Measurements from ENCODE around the gene CNNM1. TPM values are rescaled to one million over a fixed set of nuclear protein-coding genes. Genes with fewer than 3 reads are reported as not detected.

The CNNM1 gene
- total RNA-seq, 4 donors from 2014 or later = 0.88 to 1.7 (median 1.5) TPM; not detected in 1

DNA sequence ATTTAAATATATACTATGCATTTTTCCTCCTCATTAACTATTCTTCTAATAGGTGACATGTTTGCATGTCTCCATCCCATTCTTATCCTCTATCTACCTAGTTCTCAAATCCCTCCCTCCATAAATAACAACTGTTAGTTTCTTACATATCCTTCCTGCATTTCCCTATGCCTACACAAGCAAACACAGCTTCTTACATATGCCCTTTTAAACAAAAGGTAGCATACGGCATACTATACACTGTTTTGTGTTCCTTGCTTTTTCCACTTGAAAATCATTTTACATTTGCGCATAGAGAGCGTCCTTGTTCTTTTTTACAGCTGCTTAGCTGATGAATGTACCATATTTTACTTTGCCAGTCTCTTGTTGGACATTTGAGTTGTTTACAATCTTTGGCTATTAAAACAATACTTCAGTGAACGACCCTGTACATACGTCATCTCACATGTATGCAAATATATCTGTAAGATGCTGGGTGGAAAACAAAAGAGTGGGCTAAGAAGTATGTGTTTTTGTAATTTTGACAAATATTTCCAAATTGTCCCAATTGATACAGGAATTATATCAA is 93.5 kb downstream of the CNNM1 start:
- no peaks in the 10 kb centered on the region for H3K9me3 ChIP-seq
- no peak overlapping the region for H3K4me3 ChIP-seq
- intact Hi-C loops (cut with DNase I; ENCODE audit: low total_unique reads) = no loop called here
- no peaks in the 10 kb centered on the region for H3K4me1 ChIP-seq
- TF ChIP-seq, protein P1, sequence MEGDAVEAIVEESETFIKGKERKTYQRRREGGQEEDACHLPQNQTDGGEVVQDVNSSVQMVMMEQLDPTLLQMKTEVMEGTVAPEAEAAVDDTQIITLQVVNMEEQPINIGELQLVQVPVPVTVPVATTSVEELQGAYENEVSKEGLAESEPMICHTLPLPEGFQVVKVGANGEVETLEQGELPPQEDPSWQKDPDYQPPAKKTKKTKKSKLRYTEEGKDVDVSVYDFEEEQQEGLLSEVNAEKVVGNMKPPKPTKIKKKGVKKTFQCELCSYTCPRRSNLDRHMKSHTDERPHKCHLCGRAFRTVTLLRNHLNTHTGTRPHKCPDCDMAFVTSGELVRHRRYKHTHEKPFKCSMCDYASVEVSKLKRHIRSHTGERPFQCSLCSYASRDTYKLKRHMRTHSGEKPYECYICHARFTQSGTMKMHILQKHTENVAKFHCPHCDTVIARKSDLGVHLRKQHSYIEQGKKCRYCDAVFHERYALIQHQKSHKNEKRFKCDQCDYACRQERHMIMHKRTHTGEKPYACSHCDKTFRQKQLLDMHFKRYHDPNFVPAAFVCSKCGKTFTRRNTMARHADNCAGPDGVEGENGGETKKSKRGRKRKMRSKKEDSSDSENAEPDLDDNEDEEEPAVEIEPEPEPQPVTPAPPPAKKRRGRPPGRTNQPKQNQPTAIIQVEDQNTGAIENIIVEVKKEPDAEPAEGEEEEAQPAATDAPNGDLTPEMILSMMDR (IDR thresholded peaks at IDR 0.05) = no peak
- no peak for TF ChIP-seq POLR2A (IDR thresholded peaks at IDR 0.05)
- H3K27me3 ChIP-seq = no peaks in the 10 kb centered on the region
- no peak for DNase-seq
- no peak overlapping the region for H3K27ac ChIP-seq
- no peaks in the 10 kb centered on the region for H3K36me3 ChIP-seq

DNA sequence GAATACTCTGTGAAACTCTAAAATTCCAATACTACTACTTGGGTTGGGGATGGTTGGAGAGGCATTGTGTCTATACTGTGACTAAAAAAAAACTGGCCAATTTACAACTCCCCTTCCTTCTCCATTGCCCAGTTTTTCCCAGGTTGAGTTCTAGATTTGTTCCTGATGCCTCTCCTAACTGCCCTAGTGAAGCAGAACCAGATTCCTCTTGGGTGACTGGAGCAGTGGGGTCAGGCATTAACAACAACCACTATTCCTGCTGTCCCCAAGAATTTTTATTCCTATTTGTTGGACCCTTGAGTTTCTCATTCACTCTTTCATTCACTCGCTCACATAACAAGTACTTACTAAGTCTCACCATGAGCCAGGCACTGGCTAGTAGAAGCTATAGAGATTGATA is 95.5 kb downstream of the CNNM1 start:
- intact Hi-C loops (cut with DNase I; ENCODE audit: low total_unique reads) = no loop called here
- no peak for TF ChIP-seq POLR2A (IDR thresholded peaks at IDR 0.05)
- TF ChIP-seq, protein P1 (IDR thresholded peaks at IDR 0.05) = no peak
- Histone ChIP-seq H3K27ac (no peak overlapping the region), H3K36me3 (no peaks in the 10 kb centered on the region), H3K27me3 (no peaks in the 10 kb centered on the region), H3K9me3 (no peaks in the 10 kb centered on the region), H3K4me3 (no peak overlapping the region), H3K4me1 (no peaks in the 10 kb centered on the region)
- no peak for DNase-seq

DNA sequence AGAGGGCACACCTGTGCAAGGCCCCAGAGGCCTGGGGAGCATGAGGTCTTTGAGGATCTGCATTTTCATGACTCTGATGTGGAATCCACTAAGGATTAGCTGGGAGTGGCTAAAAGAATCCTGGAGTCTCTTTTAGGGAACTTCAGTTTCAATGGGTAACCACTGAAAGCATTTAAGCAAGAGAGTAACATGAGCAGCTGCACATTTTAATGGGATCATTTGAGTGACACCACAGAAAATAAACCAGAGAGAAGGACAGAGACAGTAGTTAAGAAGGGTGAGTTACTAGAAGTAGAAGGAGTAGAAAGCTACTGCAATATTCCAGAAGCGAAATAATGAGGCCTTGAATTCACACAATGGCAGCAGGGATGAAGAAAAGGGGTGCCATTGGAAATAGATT is 96.0 kb downstream of the CNNM1 start:
- Histone ChIP-seq H3K4me3 (no peak overlapping the region), H3K4me1 (no peaks in the 10 kb centered on the region), H3K27ac (no peak overlapping the region), H3K36me3 (no peaks in the 10 kb centered on the region), H3K9me3 (no peaks in the 10 kb centered on the region), H3K27me3 (no peaks in the 10 kb centered on the region)
- TF ChIP-seq POLR2A (IDR thresholded peaks at IDR 0.05) = no peak
- TF ChIP-seq, protein P1 (IDR thresholded peaks at IDR 0.05) = no peak
- intact Hi-C loops (cut with DNase I; ENCODE audit: low total_unique reads) = no loop called here
- DNase-seq = no peak

DNA sequence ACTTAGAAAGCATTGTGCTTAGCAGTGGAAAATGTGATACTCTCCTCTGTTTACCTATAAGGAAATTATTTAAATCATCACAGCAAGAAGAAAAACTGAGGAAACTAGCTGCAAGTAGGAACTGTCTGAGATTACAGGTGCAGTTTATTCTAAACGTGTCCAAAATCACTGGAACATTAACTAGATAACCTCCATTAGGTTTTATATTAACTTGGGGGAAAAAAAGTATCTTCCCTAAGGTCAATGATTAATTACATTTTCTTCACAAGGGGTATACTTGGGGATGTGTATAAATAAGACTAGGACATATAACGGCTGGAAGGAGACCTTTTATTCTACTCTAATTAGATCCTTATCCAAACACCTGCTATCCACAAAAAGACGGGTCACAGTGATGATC is 97.5 kb downstream of the CNNM1 start:
- no peak overlapping the region for H3K4me3 ChIP-seq
- intact Hi-C loops (cut with DNase I; ENCODE audit: low total_unique reads) = no loop called here

DNA sequence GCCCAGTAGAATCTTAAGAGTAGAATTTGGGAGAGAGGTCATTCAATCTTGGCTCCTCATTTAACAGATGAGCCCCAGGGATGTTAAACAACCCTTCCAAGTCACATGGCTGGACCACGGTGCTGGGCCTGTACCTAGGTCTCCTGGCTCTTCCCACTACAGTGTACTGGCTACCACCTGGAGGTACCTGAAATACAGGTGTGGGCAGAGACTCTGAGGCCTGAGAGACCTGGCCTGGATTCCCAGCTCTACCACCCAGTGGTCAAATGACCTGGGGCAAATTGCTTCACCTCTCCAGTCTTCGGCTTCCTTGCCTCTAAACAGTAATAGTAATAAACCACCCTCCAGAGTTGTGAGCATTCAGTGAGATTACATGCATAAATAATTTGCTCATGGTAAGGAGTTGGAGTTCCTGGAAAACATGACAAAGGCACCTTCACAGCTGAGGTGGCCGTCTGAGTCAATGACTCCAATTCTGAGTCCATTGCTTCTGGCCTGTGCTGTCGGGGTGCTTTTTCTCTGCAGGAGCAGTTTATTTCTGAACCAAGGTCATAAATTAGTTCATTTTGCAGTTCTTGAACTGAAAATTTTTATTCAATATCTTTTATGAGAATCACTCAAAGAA is 98.5 kb downstream of the CNNM1 start:
- Histone ChIP-seq H3K9me3 (no peaks in the 10 kb centered on the region), H3K36me3 (no peaks in the 10 kb centered on the region), H3K4me3 (no peak overlapping the region), H3K27me3 (no peaks in the 10 kb centered on the region), H3K27ac (no peak overlapping the region), H3K4me1 (no peaks in the 10 kb centered on the region)
- intact Hi-C loops (cut with DNase I; ENCODE audit: low total_unique reads) = no loop called here
- no peak for TF ChIP-seq POLR2A (IDR thresholded peaks at IDR 0.05)
- TF ChIP-seq, protein P1 (IDR thresholded peaks at IDR 0.05) = no peak
- no peak for DNase-seq

More for the DNA sequence above, 97.5 kb downstream of the CNNM1 start:
- DNase-seq = no peak
- no peaks in the 10 kb centered on the region for H3K27me3 ChIP-seq
- no peaks in the 10 kb centered on the region for H3K36me3 ChIP-seq
- no peaks in the 10 kb centered on the region for H3K9me3 ChIP-seq
- H3K27ac ChIP-seq = no peak overlapping the region
- H3K4me1 ChIP-seq = no peaks in the 10 kb centered on the region
- TF ChIP-seq, protein P1 (IDR thresholded peaks at IDR 0.05) = no peak
- no peak for TF ChIP-seq POLR2A (IDR thresholded peaks at IDR 0.05)

Measured in uterus (tissue), 4 donors.